H9 (cell line): ENCODE data around the gene MASP2. TPM values are rescaled to one million over a fixed set of nuclear protein-coding genes. Genes with fewer than 3 reads are reported as not detected.

Experiments used
- DNase-seq: peaks from one replicate; pipeline ENCODE4 v3.0.0-alpha.2; 2017
- H2AFZ ChIP-seq: one replicate; pipeline ENCODE4 v1.6.1; 2013; ENCODE audit warnings: mild to moderate bottlenecking, low read length, control low read depth, moderate library complexity
- H2AK5ac ChIP-seq: 2 replicates; pipeline ENCODE4 v1.6.1; 2013; ENCODE audit warnings: low read length, control low read depth, mixed read lengths; ENCODE audit not compliant: insufficient read length
- H2BK120ac ChIP-seq: one replicate; pipeline ENCODE4 v1.6.1; 2013; ENCODE audit warnings: low read depth, mild to moderate bottlenecking, low read length, control low read depth, inconsistent platforms; ENCODE audit not compliant: poor library complexity, severe bottlenecking
- H2BK12ac ChIP-seq: 2 replicates; pipeline ENCODE4 v1.6.1; 2013; ENCODE audit warnings: low read length, control low read depth, mixed read lengths, low read depth; ENCODE audit not compliant: insufficient read length
- H2BK15ac ChIP-seq: 2 replicates; pipeline ENCODE4 v1.6.1; 2013; ENCODE audit warnings: low read depth, low read length, control low read depth
- H2BK20ac ChIP-seq: one replicate; pipeline ENCODE4 v1.6.1; 2013; ENCODE audit warnings: low read depth, mild to moderate bottlenecking, low read length, control low read depth, inconsistent platforms; ENCODE audit not compliant: poor library complexity, severe bottlenecking
- H2BK5ac ChIP-seq: 2 replicates; pipeline ENCODE4 v1.6.1; 2013; ENCODE audit warnings: low read length, control low read depth, mixed read lengths; ENCODE audit not compliant: insufficient read length
- H3K14ac ChIP-seq: 2 replicates; pipeline ENCODE4 v1.6.1; 2013; ENCODE audit warnings: low read length, control low read depth; ENCODE audit not compliant: insufficient read depth
- H3K18ac ChIP-seq: 2 replicates; pipeline ENCODE4 v1.6.1; 2013; ENCODE audit warnings: low read depth, mild to moderate bottlenecking, mixed read lengths, low read length, control low read depth; ENCODE audit not compliant: insufficient read length
- H3K23ac ChIP-seq: 2 replicates; pipeline ENCODE4 v1.6.1; 2013; ENCODE audit warnings: low read length, control low read depth, mixed read lengths, low read depth; ENCODE audit not compliant: insufficient read length
- H3K23me2 ChIP-seq: 2 replicates; pipeline ENCODE4 v1.6.1; 2013; ENCODE audit warnings: low read depth, mild to moderate bottlenecking, mixed read lengths, low read length, control low read depth; ENCODE audit not compliant: insufficient read length, poor library complexity, severe bottlenecking
- H3K27ac ChIP-seq: 2 replicates; pipeline ENCODE4 v1.5.1; 2013; ENCODE audit warnings: low read length, control low read depth, mixed read lengths, low read depth; ENCODE audit not compliant: insufficient read length
- H3K27me3 ChIP-seq: 2 replicates; pipeline ENCODE4 v1.6.1; 2013; ENCODE audit warnings: low read length, control low read depth, inconsistent platforms; ENCODE audit not compliant: insufficient read depth
- H3K4ac ChIP-seq: 2 replicates; pipeline ENCODE4 v1.6.1; 2013; ENCODE audit warnings: low read depth, mild to moderate bottlenecking, control low read depth, inconsistent platforms, low read length, moderate library complexity
- H3K4me1 ChIP-seq: 2 replicates; pipeline ENCODE4 v1.6.1; 2013; ENCODE audit warnings: low read length, control low read depth, inconsistent platforms; ENCODE audit not compliant: insufficient read depth
- H3K4me2 ChIP-seq: 2 replicates; pipeline ENCODE4 v1.6.1; 2013; ENCODE audit warnings: low read length, control low read depth, mixed read lengths; ENCODE audit not compliant: insufficient read length, insufficient read depth
- H3K56ac ChIP-seq: 2 replicates; pipeline ENCODE4 v1.6.1; 2013; ENCODE audit warnings: low read depth, mild to moderate bottlenecking, mixed read lengths, low read length, control low read depth; ENCODE audit not compliant: insufficient read length
- H3K79me1 ChIP-seq: 2 replicates; pipeline ENCODE4 v1.6.1; 2013; ENCODE audit warnings: low read depth, mild to moderate bottlenecking, moderate library complexity, low read length, control low read depth, inconsistent platforms; ENCODE audit not compliant: insufficient read depth, poor library complexity, severe bottlenecking
- H3K79me2 ChIP-seq: 2 replicates; pipeline ENCODE4 v1.6.1; 2013; ENCODE audit warnings: low read length, control low read depth, inconsistent platforms; ENCODE audit not compliant: insufficient read depth
- H3K9ac ChIP-seq: 2 replicates; pipeline ENCODE4 v1.6.1; 2013; ENCODE audit warnings: low read length, control low read depth, mixed read lengths; ENCODE audit not compliant: insufficient read length; ENCODE audit errors: extremely low read depth
- H3K9me3 ChIP-seq: one replicate; pipeline ENCODE4 v1.6.1; 2013; ENCODE audit warnings: low read depth, low read length, inconsistent platforms; ENCODE audit not compliant: control insufficient read depth
- H3T11ph ChIP-seq: one replicate; pipeline ENCODE4 v1.6.1; 2013; ENCODE audit warnings: mild to moderate bottlenecking, low read length, control low read depth, inconsistent platforms
- H4K20me1 ChIP-seq: one replicate; pipeline ENCODE4 v1.6.1; 2013; ENCODE audit not compliant: control insufficient read depth, insufficient read length, insufficient read depth
- H4K5ac ChIP-seq: 2 replicates; pipeline ENCODE4 v1.6.1; 2013; ENCODE audit warnings: low read depth, mild to moderate bottlenecking, mixed read lengths, low read length, control low read depth; ENCODE audit not compliant: insufficient read length
- H4K8ac ChIP-seq: replicated peaks from 2 replicates; pipeline ENCODE4 v1.6.1; 2013; ENCODE audit warnings: low read length, control low read depth, mixed read lengths, low read depth; ENCODE audit not compliant: insufficient read length
- H4K91ac ChIP-seq: 2 replicates; pipeline ENCODE4 v1.6.1; 2013; ENCODE audit warnings: low read depth, mild to moderate bottlenecking, moderate library complexity, mixed read lengths, low read length, control low read depth; ENCODE audit not compliant: insufficient read length
- H3K27ac Mint-ChIP-seq, 3 experiments: 2 replicates in 2 of 3; 3 replicates in 1 of 3; pipeline ENCODE4 v1.8.0; 2020 to 2021; ENCODE audit warnings: mixed read lengths in 3 of 3, mild to moderate bottlenecking in 1 of 3, moderate library complexity in 1 of 3
- H3K27me3 Mint-ChIP-seq: 2 replicates; pipeline ENCODE4 v1.8.0; 2021; ENCODE audit warnings: low read depth, mild to moderate bottlenecking, moderate library complexity, mixed read lengths
- H3K36me3 Mint-ChIP-seq, 3 experiments: 2 replicates in 2 of 3; 3 replicates in 1 of 3; pipeline ENCODE4 v1.8.0; 2020 to 2021; ENCODE audit warnings: low read depth in 3 of 3, mixed read lengths in 3 of 3; ENCODE audit not compliant: insufficient read depth in 1 of 3
- H3K4me1 Mint-ChIP-seq, 2 experiments: 2 replicates each; pipeline ENCODE4 v1.8.0; 2020; ENCODE audit warnings: mixed read lengths in 2 of 2
- H3K4me3 Mint-ChIP-seq, 2 experiments: 2 replicates in 1 of 2; 3 replicates in 1 of 2; pipeline ENCODE4 v1.8.0; 2020 to 2021; ENCODE audit warnings: mild to moderate bottlenecking in 2 of 2, mixed read lengths in 2 of 2, moderate library complexity in 1 of 2
- H3K9me3 Mint-ChIP-seq, 2 experiments: 2 replicates in 1 of 2; 3 replicates in 1 of 2; pipeline ENCODE4 v1.8.0; 2020; ENCODE audit warnings: mild to moderate bottlenecking in 2 of 2, mixed read lengths in 2 of 2, moderate library complexity in 1 of 2
- CTCF ChIP-seq: fragments of 200-600 bp; sonication (generic); conservative IDR thresholded peaks from 3 replicates; pipeline ENCODE4 v1.8.0; 2021; ENCODE audit warnings: antibody characterized with exemption, mild to moderate bottlenecking
- WGBS: extraction: QIAGEN DNeasy Blood & Tissue Kit; methylation state at CpG from one replicate; pipeline ENCODE4 v1.1.7; 2013; ENCODE audit warnings: missing lambda C conversion rate, low lambda C conversion rate, mixed read lengths; ENCODE audit not compliant: insufficient read length; ENCODE audit errors: extremely low coverage; 5-methylcytosine and 5-hydroxymethylcytosine counted together
- total RNA-seq: library from RNA; stranded (reverse); gene quantifications from 2 replicates; pipeline ENCODE4 v1.2.1, GENCODE V29; 2021

MASP2 gene
- total RNA-seq, 1 experiment from 2014 or later = 0.46 TPM

- H4K8ac ChIP-seq = no peak overlapping the region
- TF ChIP-seq CTCF = no peak
- peaks cover 6% of the 10 kb centered on the region in 2 experiments for H3K9me3 Mint-ChIP-seq
These were observed 46.5 kb downstream of the MASP2 start for GRCh38 chr1:11000526-11000925.

More at GRCh38 chr1:11000526-11000925, 46.5 kb downstream of the MASP2 start:
- Histone ChIP-seq H3K4ac (no peak overlapping the region), H3K9ac (no peak overlapping the region), H3K79me2 (no peaks in the 10 kb centered on the region), H3K9me3 (no peaks in the 10 kb centered on the region), H2BK15ac (no peak overlapping the region), H2BK120ac (no peak overlapping the region), H3K4me2 (no peak overlapping the region), H3T11ph (no peak overlapping the region), H2AK5ac (no peak overlapping the region), H2BK12ac (no peak overlapping the region), H3K18ac (no peak overlapping the region), H4K5ac (no peak overlapping the region), H2AFZ (no peak overlapping the region), H3K27ac (no peak overlapping the region), H3K4me1 (no peaks in the 10 kb centered on the region), H2BK20ac (no peak overlapping the region), H3K79me1 (no peaks in the 10 kb centered on the region), H3K14ac (no peak overlapping the region), H3K23ac (no peak overlapping the region), H3K56ac (no peak overlapping the region), H3K23me2 (no peaks in the 10 kb centered on the region), H4K20me1 (no peaks in the 10 kb centered on the region), H3K27me3 (no peaks in the 10 kb centered on the region), H2BK5ac (no peak overlapping the region), H4K91ac (no peak overlapping the region)
- Mint-ChIP-seq H3K27ac (no peak overlapping the region), H3K36me3 (peaks cover 0 to 6% (median 2%) of the 10 kb centered on the region in 3 experiments; a peak in 3 of 7 replicates), H3K4me3 (no peak overlapping the region), H3K27me3 (no peaks in the 10 kb centered on the region), H3K4me1 (no peaks in the 10 kb centered on the region)
- DNase-seq = no peak
- no CpG with 5 or more reads among the region's 1 CpG for WGBS
